ENCODE data around the gene SFPQ.

SFPQ gene

DNA sequence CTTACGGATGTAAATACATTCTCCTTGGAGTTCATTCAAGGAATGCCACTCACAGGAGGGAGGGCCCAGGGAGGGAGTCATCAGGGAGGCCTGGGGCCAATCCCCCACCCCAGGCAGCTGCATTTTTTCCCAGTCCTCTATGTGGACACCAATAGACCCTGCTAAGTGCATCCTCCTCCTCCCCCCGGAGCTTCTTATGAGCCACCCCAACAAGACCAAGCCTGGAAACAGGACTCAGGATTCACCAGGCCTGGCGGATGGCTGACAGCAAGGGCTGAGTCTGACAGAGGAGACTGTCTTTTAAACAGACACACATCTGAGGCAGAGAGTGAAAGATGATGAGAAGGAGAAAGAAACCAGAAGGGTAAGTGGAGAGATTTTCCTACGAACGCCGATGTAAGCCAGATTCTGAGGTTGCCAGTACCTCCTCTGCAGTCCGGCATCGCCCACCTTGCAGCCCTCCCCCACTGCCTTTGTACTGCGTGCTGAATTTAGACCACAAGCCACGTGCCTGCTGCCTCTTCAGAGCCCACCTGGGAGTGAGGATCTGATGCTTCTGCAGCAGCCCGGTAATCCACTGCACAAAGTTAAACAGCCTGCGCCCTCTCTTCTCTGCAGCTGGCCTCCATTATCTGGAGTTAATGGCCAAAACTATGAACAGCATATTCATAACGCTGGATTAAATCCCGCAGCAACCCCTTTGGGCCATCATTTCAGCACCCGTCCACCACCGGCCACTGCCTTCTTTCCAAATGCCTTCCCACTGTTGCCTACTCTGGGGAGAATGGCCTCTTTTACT lies 17.6 kb upstream of the SFPQ start:
- Histone ChIP-seq H3K9me3 (ENCODE audit: control insufficient read depth, insufficient read depth, low read length) (no peaks in the 10 kb centered on the region), H3K27ac (ENCODE audit: low read length) (no peak overlapping the region), H3K4me3 (ENCODE audit: low read length) (no peak overlapping the region), H3K4me1 (ENCODE audit: control insufficient read depth, insufficient read depth, low read length) (peaks cover 2% of the 10 kb centered on the region; the same call in 1 of the 2 replicates), H3K27me3 (ENCODE audit: control insufficient read depth, insufficient read depth, low read length) (no peaks in the 10 kb centered on the region), H3K36me3 (ENCODE audit: control insufficient read depth, insufficient read depth, low read length) (no peaks in the 10 kb centered on the region)
- DNase-seq (ENCODE audit: low read depth, low spot score) = no peak
- no CpG with 5 or more reads among the region's 16 CpGs for WGBS (ENCODE audit: insufficient coverage, insufficient read length)

DNA sequence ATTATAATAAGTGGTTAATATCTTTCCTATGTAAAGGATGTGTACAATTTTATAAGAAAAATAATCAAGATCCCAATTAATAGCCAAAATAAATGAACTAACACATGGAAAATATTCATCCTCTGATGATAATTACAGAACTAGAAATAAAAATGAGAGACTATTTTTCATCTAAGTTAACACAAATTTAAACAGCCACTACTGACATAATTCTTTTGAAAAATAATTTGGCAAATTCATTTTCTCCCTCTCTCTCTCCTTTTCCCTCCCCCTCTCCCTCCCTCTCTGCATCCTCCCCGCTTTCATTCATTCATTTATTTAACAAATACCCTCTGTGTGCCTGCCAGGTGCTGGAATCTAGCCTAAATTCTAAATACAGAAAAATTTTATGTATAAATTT lies 10.3 kb upstream of the SFPQ start:
- no peaks in the 10 kb centered on the region for H3K9me3 ChIP-seq (ENCODE audit: control insufficient read depth, insufficient read depth, low read length)
- DNase-seq (ENCODE audit: low read depth, low spot score) = no peak
- no peak overlapping the region for H3K4me3 ChIP-seq (ENCODE audit: low read length)
- no peaks in the 10 kb centered on the region for H3K27me3 ChIP-seq (ENCODE audit: control insufficient read depth, insufficient read depth, low read length)
- no peak overlapping the region for H3K27ac ChIP-seq (ENCODE audit: low read length)
- H3K4me1 ChIP-seq (ENCODE audit: control insufficient read depth, insufficient read depth, low read length) = no peaks in the 10 kb centered on the region
- H3K36me3 ChIP-seq (ENCODE audit: control insufficient read depth, insufficient read depth, low read length) = no peaks in the 10 kb centered on the region
- WGBS (ENCODE audit: insufficient coverage, insufficient read length) = no CpG with 5 or more reads among the region's 1 CpG

DNA sequence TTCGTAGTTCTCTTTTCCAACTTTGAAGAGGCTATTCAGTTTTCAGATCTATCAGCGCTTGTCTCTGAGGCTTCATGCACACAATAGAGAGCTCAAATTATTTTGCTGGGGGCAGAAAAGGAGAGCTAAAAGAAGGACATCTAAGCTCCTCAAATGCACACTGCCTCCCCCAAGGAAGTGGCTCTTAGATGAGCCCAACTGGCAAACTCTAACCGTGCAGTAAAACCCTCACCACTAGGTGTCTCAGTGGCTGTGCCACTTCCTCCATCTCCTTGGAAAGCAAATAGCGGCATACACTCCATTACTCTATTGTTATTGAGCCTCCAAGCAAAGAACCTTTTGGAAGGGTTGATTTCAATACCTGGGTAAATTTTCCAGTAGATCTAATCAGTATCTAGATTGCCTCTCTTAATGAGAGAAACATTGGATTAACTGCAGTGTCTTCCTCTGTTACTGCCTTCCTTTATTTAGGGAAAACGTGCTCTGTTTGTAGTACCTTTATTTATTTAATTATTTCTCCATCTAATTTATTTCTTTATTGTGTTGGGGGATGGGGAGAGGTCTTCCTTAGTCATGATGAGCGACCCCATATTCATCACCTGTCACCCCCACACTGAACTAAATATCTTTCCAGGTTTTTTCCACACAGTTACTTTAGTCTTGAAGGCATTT lies 9.2 kb upstream of the SFPQ start:
- no peaks in the 10 kb centered on the region for H3K4me1 ChIP-seq (ENCODE audit: control insufficient read depth, insufficient read depth, low read length)
- no peaks in the 10 kb centered on the region for H3K9me3 ChIP-seq (ENCODE audit: control insufficient read depth, insufficient read depth, low read length)
- no peak overlapping the region for H3K27ac ChIP-seq (ENCODE audit: low read length)
- no peaks in the 10 kb centered on the region for H3K36me3 ChIP-seq (ENCODE audit: control insufficient read depth, insufficient read depth, low read length)
- no CpG with 5 or more reads among the region's 6 CpGs for WGBS (ENCODE audit: insufficient coverage, insufficient read length)
- no peak overlapping the region for H3K4me3 ChIP-seq (ENCODE audit: low read length)
- H3K27me3 ChIP-seq (ENCODE audit: control insufficient read depth, insufficient read depth, low read length) = no peaks in the 10 kb centered on the region
- DNase-seq (ENCODE audit: low read depth, low spot score) = peak; percentile 89

DNA sequence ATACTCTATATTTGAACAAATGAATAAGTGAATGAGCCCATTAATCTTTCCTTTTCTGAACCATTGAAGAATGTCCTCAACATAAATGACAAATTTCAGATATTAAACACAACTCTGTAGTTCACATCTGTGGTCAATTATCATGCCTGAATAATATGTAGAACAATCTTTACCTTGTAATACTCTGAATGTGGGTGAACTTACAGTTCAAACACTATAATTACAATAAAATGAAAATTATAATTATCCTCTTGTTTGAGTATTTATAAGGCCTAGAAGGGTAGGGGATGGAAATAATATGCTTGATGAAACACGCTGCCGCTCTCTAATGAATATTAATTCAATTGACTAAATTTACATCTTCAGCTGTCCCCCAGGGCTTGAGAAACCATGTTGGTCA lies 8.7 kb upstream of the SFPQ start:
- no peak for DNase-seq (ENCODE audit: low read depth, low spot score)
- no peaks in the 10 kb centered on the region for H3K4me1 ChIP-seq (ENCODE audit: control insufficient read depth, insufficient read depth, low read length)
- WGBS (ENCODE audit: insufficient coverage, insufficient read length) = no CpG with 5 or more reads among the region's 2 CpGs
- no peaks in the 10 kb centered on the region for H3K36me3 ChIP-seq (ENCODE audit: control insufficient read depth, insufficient read depth, low read length)
- H3K27me3 ChIP-seq (ENCODE audit: control insufficient read depth, insufficient read depth, low read length) = no peaks in the 10 kb centered on the region
- no peak overlapping the region for H3K4me3 ChIP-seq (ENCODE audit: low read length)
- H3K27ac ChIP-seq (ENCODE audit: low read length) = no peak overlapping the region
- no peaks in the 10 kb centered on the region for H3K9me3 ChIP-seq (ENCODE audit: control insufficient read depth, insufficient read depth, low read length)

DNA sequence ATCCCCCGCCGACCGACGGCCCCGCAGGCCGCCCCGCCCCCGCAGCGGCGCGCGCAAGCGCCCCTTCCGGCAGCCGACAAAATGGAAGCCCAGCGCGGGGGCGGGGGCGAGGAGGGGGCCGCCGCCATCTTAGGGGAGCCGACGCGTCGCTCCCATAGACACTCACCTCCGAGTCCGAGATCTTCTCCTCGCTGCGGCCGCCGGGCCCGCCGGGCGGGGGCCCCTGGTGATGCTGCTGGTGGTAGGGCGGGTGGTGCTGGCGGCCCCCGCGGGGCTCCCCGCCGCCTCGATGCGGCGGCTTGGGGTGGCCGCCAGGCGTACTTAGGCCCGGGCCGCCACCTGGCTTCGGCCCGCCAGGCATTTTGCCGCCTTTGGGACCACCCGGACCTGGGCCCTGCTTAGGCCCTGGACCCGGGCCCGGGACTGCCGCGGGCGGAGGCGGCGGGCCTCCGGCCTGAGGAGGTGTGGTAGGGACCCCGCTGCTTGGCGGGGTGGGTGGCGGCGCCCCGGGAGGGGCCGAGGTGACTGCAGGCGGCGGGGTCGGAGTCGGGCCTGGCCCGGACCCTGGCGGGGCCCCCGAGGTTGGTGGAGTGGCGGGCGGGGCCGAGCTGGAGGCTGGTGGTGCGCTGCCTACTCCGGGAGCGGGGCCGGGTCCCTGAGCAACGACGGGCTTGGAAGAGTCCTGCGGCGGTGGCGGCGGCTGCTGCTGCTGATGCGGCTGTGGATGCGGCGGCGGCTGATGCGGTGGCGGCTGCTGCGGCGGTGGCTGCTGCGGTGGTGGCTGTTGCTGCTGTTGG lies 691 bp downstream of the SFPQ start:
- Histone ChIP-seq H3K4me3 (ENCODE audit: low read length) (peak overlapping the region; percentile 98), H3K27me3 (ENCODE audit: control insufficient read depth, insufficient read depth, low read length) (no peaks in the 10 kb centered on the region), H3K36me3 (ENCODE audit: control insufficient read depth, insufficient read depth, low read length) (peaks cover 30% of the 10 kb centered on the region; the same call in 1 of the 2 replicates), H3K4me1 (ENCODE audit: control insufficient read depth, insufficient read depth, low read length) (no peaks in the 10 kb centered on the region), H3K9me3 (ENCODE audit: control insufficient read depth, insufficient read depth, low read length) (no peaks in the 10 kb centered on the region), H3K27ac (ENCODE audit: low read length) (no peak overlapping the region)
- WGBS (ENCODE audit: insufficient coverage, insufficient read length) = no CpG with 5 or more reads among the region's 94 CpGs
- no peak for DNase-seq (ENCODE audit: low read depth, low spot score)

DNA sequence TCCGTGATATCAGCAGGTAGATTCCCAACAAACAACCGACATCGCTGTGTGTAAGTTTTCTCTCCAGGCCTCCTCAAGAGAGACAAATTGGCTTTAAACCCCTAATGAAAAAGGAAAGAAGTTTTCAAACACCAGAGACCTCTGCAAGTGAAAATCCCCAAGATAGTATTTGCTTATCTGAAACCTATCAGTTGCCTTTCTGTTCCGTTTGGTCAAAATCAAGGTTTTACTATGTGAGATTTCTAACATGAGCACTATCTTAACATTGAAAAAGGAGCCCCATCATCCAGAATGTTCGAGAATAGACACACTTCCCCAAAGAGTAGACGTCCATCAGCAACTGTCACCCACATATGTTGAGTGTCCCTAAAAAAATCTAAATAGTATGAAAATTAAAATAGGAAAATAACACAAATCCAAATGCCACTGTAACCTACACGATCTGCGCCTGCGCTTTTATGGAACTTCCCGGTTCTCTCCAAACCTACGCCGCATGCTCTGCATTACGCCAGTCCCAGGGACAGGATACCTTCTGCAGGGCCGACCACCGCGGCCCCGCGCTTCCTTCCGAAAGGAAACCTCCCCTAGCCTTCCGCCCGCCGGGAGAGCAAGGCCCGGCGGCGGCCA lies 1.4 kb downstream of the SFPQ start:
- DNase-seq (ENCODE audit: low read depth, low spot score) = no peak
- Histone ChIP-seq H3K9me3 (ENCODE audit: control insufficient read depth, insufficient read depth, low read length) (no peaks in the 10 kb centered on the region), H3K27ac (ENCODE audit: low read length) (no peak overlapping the region), H3K4me1 (ENCODE audit: control insufficient read depth, insufficient read depth, low read length) (no peaks in the 10 kb centered on the region), H3K36me3 (ENCODE audit: control insufficient read depth, insufficient read depth, low read length) (peaks cover 36% of the 10 kb centered on the region; the same call in 1 of the 2 replicates), H3K4me3 (ENCODE audit: low read length) (peak overlapping the region; percentile 98), H3K27me3 (ENCODE audit: control insufficient read depth, insufficient read depth, low read length) (no peaks in the 10 kb centered on the region)
- WGBS (ENCODE audit: insufficient coverage, insufficient read length) = no CpG with 5 or more reads among the region's 25 CpGs

DNA sequence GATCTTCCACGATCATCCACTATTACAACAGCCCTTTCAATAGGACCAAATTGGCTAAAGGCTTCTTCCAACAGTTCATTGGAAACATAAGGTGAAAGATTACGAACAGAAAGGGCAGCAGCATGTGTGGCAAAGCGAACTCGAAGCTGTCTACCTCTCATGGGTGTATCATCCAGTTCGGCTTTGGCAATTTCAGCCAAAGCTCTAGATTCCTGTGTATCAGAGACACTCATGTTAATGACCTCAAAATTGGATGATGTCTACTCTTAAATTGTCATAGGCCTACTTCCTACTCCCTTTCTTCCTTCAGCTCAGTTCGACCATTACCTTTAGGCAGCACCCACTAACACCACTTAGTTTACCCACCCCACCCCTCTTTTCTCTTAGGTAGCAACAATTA lies 2.2 kb downstream of the SFPQ start:
- Histone ChIP-seq H3K4me1 (ENCODE audit: control insufficient read depth, insufficient read depth, low read length) (no peaks in the 10 kb centered on the region), H3K4me3 (ENCODE audit: low read length) (peak overlapping the region; percentile 98; the same call in 1 of the 2 replicates), H3K36me3 (ENCODE audit: control insufficient read depth, insufficient read depth, low read length) (peaks cover 43% of the 10 kb centered on the region; the same call in 1 of the 2 replicates), H3K27ac (ENCODE audit: low read length) (no peak overlapping the region), H3K27me3 (ENCODE audit: control insufficient read depth, insufficient read depth, low read length) (no peaks in the 10 kb centered on the region), H3K9me3 (ENCODE audit: control insufficient read depth, insufficient read depth, low read length) (no peaks in the 10 kb centered on the region)
- no peak for DNase-seq (ENCODE audit: low read depth, low spot score)
- WGBS (ENCODE audit: insufficient coverage, insufficient read length) = no CpG with 5 or more reads among the region's 6 CpGs

DNA sequence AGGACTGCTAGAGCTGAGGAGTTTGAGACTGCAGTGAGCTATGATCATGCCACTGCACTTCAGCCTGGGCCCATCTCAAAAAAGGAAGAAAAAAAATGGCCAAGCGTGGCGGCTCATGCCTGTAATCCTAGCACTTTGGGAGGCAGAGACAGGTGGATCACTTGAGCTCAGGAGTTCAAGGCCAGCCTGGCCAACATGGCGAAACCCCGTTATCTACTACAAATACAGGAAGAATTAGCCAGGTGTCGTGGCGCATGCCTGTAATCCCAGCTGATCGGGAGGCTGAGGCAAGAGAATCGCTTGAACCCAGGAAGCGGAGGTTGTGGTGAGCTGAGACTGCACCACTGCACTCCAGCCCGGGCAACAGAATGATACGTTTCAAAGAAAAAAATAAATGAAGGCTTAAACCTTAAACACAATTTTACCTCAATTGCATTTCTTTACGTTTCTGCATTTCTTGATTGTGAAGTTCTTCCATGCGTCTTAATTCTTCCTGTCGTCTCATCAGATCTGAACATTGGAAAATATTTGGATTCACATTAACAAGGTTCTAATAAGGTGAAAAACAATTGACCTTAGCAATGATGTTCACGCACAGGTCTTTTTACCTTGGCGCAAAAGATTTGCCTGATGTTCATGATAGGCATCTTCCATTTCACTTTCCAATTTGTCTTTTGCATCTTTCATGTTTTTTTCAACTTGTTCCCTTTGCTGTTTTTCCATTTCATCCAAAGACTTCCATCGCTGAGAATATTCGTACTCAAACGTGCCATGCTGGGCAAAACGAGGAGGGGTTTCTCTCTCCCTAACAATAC lies 4.2 kb downstream of the SFPQ start:
- Histone ChIP-seq H3K4me3 (ENCODE audit: low read length) (no peak overlapping the region), H3K9me3 (ENCODE audit: control insufficient read depth, insufficient read depth, low read length) (no peaks in the 10 kb centered on the region), H3K27me3 (ENCODE audit: control insufficient read depth, insufficient read depth, low read length) (no peaks in the 10 kb centered on the region), H3K4me1 (ENCODE audit: control insufficient read depth, insufficient read depth, low read length) (no peaks in the 10 kb centered on the region), H3K36me3 (ENCODE audit: control insufficient read depth, insufficient read depth, low read length) (peaks cover 53% of the 10 kb centered on the region; the same call in 1 of the 2 replicates), H3K27ac (ENCODE audit: low read length) (no peak overlapping the region)
- WGBS (ENCODE audit: insufficient coverage, insufficient read length) = no CpG with 5 or more reads among the region's 20 CpGs
- DNase-seq (ENCODE audit: low read depth, low spot score) = no peak

DNA sequence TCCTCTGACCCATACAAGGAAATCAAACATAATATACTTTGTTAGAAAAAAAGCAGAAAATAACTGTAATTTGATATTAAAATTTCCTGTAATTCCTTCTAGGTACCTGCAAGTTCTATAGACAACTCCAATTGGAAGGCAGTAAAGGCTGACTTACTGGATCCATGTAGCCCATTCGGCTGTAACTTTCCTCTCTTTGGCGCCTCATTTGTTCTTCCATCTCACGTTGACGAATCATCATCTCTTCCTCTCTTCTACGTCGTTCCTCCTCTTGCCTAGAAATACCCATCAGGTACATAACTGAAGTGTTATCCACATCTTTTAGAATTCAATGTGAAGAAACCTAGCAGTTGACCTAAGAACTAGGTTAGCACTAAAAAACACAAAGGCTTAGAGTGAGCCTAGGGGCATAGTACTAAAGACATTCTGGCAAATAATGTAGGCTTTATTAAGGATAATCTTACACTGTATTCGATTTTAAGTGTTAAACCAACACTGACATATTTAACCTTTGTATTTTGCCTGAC lies 5.1 kb downstream of the SFPQ start:
- WGBS (ENCODE audit: insufficient coverage, insufficient read length) = 100% methylated on average over 5 of the region's 7 CpGs
- H3K4me3 ChIP-seq (ENCODE audit: low read length) = no peak overlapping the region
- no peak for DNase-seq (ENCODE audit: low read depth, low spot score)
- H3K36me3 ChIP-seq (ENCODE audit: control insufficient read depth, insufficient read depth, low read length) = peaks cover 56% of the 10 kb centered on the region; the same call in 1 of the 2 replicates
- H3K9me3 ChIP-seq (ENCODE audit: control insufficient read depth, insufficient read depth, low read length) = no peaks in the 10 kb centered on the region
- H3K27me3 ChIP-seq (ENCODE audit: control insufficient read depth, insufficient read depth, low read length) = no peaks in the 10 kb centered on the region
- no peaks in the 10 kb centered on the region for H3K4me1 ChIP-seq (ENCODE audit: control insufficient read depth, insufficient read depth, low read length)
- H3K27ac ChIP-seq (ENCODE audit: low read length) = no peak overlapping the region

All from iPS DF 6.9 (cell line).